Measurements from ENCODE around the gene MSI2. TPM values are rescaled to one million over a fixed set of nuclear protein-coding genes. Genes with fewer than 3 reads are reported as not detected.

MSI2 gene
- total and polyA plus RNA-seq, 2 donors (not counting 1 experiment from before 2014, with no cell fraction given), result 16.1 to 196 TPM

- no peak overlapping the region for H3K27ac ChIP-seq (ENCODE audit: low read length in 2 of 2)
- H3K9me3 ChIP-seq (ENCODE audit: control extremely low read depth in 1 of 3, control insufficient read depth in 2 of 3, insufficient read depth in 1 of 3, low read length in 2 of 3), result peaks cover 0 to 5% (median 0%) of the 10 kb centered on the region in 3 donors
- Mint-ChIP-seq H3K4me1 (peaks cover 2% of the 10 kb centered on the region), H3K27ac (no peak overlapping the region), H3K4me3 (no peak overlapping the region), H3K27me3 (no peaks in the 10 kb centered on the region), H3K9me3 (ENCODE audit: insufficient read depth) (no peaks in the 10 kb centered on the region)
- CTCF ChIA-PET, result no interaction called here
- H2AFZ ChIP-seq (ENCODE audit: insufficient read depth, low read depth, low read length, poor library complexity, severe bottlenecking), result no peak overlapping the region
- peaks cover 0 to 5% of the 10 kb centered on the region in 2 experiments for H3K36me3 ChIP-seq (replicated peaks in 1 of 2; ENCODE audit: control extremely low read depth in 1 of 2, control insufficient read depth in 1 of 2, extremely low read depth in 1 of 2, insufficient read depth in 2 of 2, low read length in 1 of 2)
- H3K79me2 ChIP-seq (ENCODE audit: control insufficient read depth, insufficient read depth, low read length), result no peaks in the 10 kb centered on the region
- H3K4me1 ChIP-seq (ENCODE audit: control insufficient read depth in 2 of 2, insufficient read depth in 2 of 2, low read length in 2 of 2), result no peaks in the 10 kb centered on the region
- POLR2A ChIA-PET, result no interaction called here
- DNase-seq (no peak), ATAC-seq (ENCODE audit: low read depth) (no peak)
- H3K27me3 ChIP-seq (replicated peaks in 1 of 4; ENCODE audit: control extremely low read depth in 1 of 4, control insufficient read depth in 3 of 4, insufficient read depth in 4 of 4, low read length in 3 of 4), result no peaks in the 10 kb centered on the region
- no peak overlapping the region for H3K4me2 ChIP-seq (replicated peaks; ENCODE audit: low read depth, low read length, poor library complexity, severe bottlenecking)
- no peak overlapping the region for H3K4me3 ChIP-seq (ENCODE audit: control extremely low read depth in 1 of 5, extremely low read depth in 1 of 5, insufficient read depth in 1 of 5, low read depth in 2 of 5, low read length in 4 of 5)
- intact Hi-C loops (cut with micrococcal nuclease), result no loop called here
- no peaks in the 10 kb centered on the region for H4K20me1 ChIP-seq (ENCODE audit: control insufficient read depth, insufficient read depth, low read length, poor library complexity, severe bottlenecking)
- no peak overlapping the region for H3K9ac ChIP-seq (ENCODE audit: low read length)
- TF ChIP-seq CTCF (IDR thresholded peaks at IDR 0.05) (no peak), EZH2 (IDR thresholded peaks at IDR 0.05; ENCODE audit: borderline replicate concordance, insufficient read depth, low read depth, low read length, poor library complexity, severe bottlenecking) (no peak)
These were observed 431.3 kb downstream of the MSI2 start for GRCh38 chr17:57687642-57688041.

- ATAC-seq (ENCODE audit: low read depth) (no peak), DNase-seq (no peak)
- POLR2A ChIA-PET, result no interaction called here
- Histone ChIP-seq H3K27ac (ENCODE audit: low read length in 2 of 2) (no peak overlapping the region), H3K27me3 (replicated peaks in 1 of 4; ENCODE audit: control extremely low read depth in 1 of 4, control insufficient read depth in 3 of 4, insufficient read depth in 4 of 4, low read length in 3 of 4) (no peaks in the 10 kb centered on the region), H3K9ac (ENCODE audit: low read length) (no peak overlapping the region), H3K36me3 (replicated peaks in 1 of 2; ENCODE audit: control extremely low read depth in 1 of 2, control insufficient read depth in 1 of 2, extremely low read depth in 1 of 2, insufficient read depth in 2 of 2, low read length in 1 of 2) (peaks cover 0 to 5% of the 10 kb centered on the region in 2 experiments), H3K4me2 (replicated peaks; ENCODE audit: low read depth, low read length, poor library complexity, severe bottlenecking) (no peak overlapping the region), H3K9me3 (ENCODE audit: control extremely low read depth in 1 of 3, control insufficient read depth in 2 of 3, insufficient read depth in 1 of 3, low read length in 2 of 3) (peaks cover 0 to 5% (median 4%) of the 10 kb centered on the region in 3 donors), H2AFZ (ENCODE audit: insufficient read depth, low read depth, low read length, poor library complexity, severe bottlenecking) (no peak overlapping the region), H4K20me1 (ENCODE audit: control insufficient read depth, insufficient read depth, low read length, poor library complexity, severe bottlenecking) (no peaks in the 10 kb centered on the region), H3K4me1 (ENCODE audit: control insufficient read depth in 2 of 2, insufficient read depth in 2 of 2, low read length in 2 of 2) (no peaks in the 10 kb centered on the region), H3K4me3 (ENCODE audit: control extremely low read depth in 1 of 5, extremely low read depth in 1 of 5, insufficient read depth in 1 of 5, low read depth in 2 of 5, low read length in 4 of 5) (no peak overlapping the region), H3K79me2 (ENCODE audit: control insufficient read depth, insufficient read depth, low read length) (no peaks in the 10 kb centered on the region)
- no peaks in the 10 kb centered on the region for H3K9me3 Mint-ChIP-seq (ENCODE audit: insufficient read depth)
- intact Hi-C loops (cut with micrococcal nuclease), result no loop called here
- H3K27ac Mint-ChIP-seq, result no peak overlapping the region
- 80% methylated on average over 1 of the region's 3 CpGs for WGBS (ENCODE audit: insufficient coverage)
- H3K4me1 Mint-ChIP-seq, result peaks cover 6% of the 10 kb centered on the region
- H3K27me3 Mint-ChIP-seq, result no peaks in the 10 kb centered on the region
- CTCF ChIA-PET, result interaction anchor here (1.0 to 1.4 kb wide), 2 partner anchors 17 to 95 kb away, joined by 3 to 6 read pairs; no protein-coding TSS in a partner anchor
- no peak overlapping the region for H3K4me3 Mint-ChIP-seq
- TF ChIP-seq CTCF (IDR thresholded peaks at IDR 0.05), result no peak
- no peak for TF ChIP-seq EZH2 (IDR thresholded peaks at IDR 0.05; ENCODE audit: borderline replicate concordance, insufficient read depth, low read depth, low read length, poor library complexity, severe bottlenecking)
These were observed 432.9 kb downstream of the MSI2 start for GRCh38 chr17:57689254-57689653.

Data from B cell (primary cell).